Measurements from ENCODE around the gene IRAK1. TPM values are rescaled to one million over a fixed set of nuclear protein-coding genes. Genes with fewer than 3 reads are reported as not detected.

IRAK1 gene
- 37.0 TPM for total RNA-seq

DNA sequence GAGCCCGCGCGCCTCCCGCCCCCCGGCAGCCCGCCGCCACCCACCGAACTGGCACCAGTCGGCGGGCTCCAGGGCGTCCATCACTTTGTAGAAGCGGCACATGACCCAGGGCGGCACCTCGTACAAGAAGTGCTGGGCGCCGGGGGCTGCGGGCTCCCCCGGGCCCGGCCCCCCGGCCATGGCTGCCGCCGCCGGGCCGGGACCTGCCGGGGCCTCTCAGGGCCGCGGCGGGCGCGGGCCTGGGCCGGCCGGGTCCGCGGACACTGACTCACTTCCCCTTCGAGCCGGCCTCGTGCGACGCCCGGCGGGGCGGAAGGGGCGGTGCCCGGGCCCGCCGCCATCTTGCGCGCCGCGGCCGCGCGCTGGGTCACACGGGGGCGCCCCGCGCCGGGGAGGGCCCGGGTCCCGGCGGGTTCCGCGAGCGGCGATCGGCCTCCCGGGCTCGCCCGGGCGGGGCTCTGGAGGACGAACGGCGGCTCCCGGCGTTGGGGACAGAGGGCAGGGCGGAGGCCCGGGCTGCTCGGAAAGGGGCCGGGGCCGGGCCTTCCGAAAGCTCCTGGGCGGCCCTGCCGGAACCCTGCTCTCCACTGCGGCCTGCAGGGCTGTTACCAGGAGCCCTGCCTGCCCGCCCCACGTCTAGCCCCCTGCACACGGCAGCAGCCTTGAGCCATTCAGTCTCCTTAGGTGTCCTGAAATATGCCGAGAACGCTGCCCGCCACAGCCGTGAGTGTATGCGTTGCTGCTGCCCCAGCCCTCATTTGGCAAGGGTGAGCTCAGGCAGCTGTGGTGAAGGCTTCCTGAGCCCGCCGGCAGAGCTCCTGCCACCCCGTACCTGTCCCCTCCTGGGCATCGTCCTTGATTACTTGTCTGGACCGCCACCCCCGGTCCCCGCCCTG is at the start of gene IRAK1:
Gene IRAK1 (minus strand): TSS at position 270 of the 896 bp plus-strand sequence. CDS start 90 bp downstream, at position 180.
- no peaks in the 10 kb centered on the region for H3K9me3 ChIP-seq (ENCODE audit: low read depth, low read length)
- no peaks in the 10 kb centered on the region for H3K27me3 ChIP-seq (ENCODE audit: insufficient read depth, low read length)
- H3K4me3 ChIP-seq (ENCODE audit: low read length), result peak within 1 kb of the TSS; percentile 48
- H3K4me1 ChIP-seq (ENCODE audit: insufficient read depth, low read length), result peaks cover 27% of the 10 kb centered on the region

DNA sequence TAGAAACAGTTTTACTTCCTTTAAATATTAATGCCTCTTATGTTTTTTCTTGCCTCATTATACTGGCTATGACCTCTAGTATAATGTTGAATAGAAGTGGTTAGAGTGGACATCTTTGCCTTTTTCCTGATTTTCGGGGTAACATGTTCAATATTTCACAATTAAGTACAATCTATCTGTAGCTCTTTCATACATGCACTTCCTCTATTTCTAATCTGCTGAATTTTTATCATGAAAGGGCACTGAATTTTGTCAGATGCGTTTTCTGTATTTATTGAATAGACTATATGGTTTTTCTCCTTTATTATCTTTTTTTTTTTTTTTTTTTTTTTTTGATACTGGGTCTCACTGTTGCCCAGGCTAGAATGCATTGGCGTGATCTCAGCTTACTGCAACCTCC is 48.9 kb upstream of the IRAK1 start:
- no peaks in the 10 kb centered on the region for H3K9me3 ChIP-seq (ENCODE audit: low read depth, low read length)
- H3K4me1 ChIP-seq (ENCODE audit: insufficient read depth, low read length), result peaks cover 31% of the 10 kb centered on the region
- no peaks in the 10 kb centered on the region for H3K27me3 ChIP-seq (ENCODE audit: insufficient read depth, low read length)
- no peak overlapping the region for H3K4me3 ChIP-seq (ENCODE audit: low read length)

DNA sequence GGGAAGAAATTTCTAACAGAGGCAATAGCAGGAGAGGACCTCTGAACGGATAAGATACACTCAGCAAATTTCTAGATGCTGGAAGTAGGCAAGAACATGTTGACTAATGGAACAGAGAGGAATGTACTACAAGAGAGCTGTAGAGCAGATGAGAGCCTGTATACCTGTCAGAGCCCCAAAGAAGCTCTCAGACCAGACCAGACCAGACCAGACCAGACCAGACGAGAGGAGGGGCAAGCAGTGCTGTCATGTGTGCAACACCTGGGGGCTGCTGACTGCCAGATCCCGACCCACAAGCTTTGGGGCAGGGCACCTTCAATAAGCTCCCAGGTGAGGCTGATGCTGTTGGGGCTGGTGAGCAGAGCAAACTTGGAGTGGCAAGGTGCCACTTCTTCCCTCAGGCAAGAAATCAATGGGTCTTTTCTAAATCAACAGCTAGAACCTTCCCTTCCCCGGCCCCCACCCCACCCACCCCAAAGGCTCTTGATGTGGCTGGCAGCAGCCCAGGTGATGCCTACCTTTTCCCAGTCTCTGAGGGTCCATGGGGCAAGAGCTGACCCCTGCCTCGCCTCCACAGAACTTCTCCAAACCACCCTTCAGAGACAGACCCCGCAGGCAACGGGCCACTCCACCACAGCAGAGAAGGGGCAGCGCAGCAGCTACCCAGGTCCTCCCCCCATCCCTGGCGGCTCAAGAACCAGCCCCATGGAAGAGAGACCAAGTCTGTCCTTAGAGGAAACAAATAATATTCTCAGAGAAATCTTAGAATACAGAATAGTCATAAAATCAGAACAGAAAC is 45.1 kb upstream of the IRAK1 start:
- H3K27me3 ChIP-seq (ENCODE audit: insufficient read depth, low read length), result no peaks in the 10 kb centered on the region
- H3K4me3 ChIP-seq (ENCODE audit: low read length), result no peak overlapping the region
- no peaks in the 10 kb centered on the region for H3K9me3 ChIP-seq (ENCODE audit: low read depth, low read length)
- H3K4me1 ChIP-seq (ENCODE audit: insufficient read depth, low read length), result peaks cover 46% of the 10 kb centered on the region

DNA sequence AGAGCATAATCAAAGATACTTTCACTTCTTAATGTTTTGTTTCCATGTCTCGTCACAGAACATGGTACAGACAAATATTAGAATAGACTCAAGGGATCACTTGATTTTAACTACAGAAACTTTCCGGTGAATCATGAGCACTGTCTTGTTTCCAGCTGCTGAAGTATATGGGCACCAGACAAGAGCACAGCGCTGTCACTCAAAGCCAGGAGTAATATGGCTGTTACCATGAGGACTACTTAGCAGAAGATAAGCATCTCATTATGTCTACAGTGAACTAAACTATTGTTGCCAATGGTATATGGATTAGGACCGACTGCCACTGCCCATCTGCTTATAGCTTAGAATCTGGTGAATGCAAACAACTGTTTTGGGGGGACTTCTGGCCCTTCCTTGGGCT is 43.5 kb upstream of the IRAK1 start:
- peaks cover 44% of the 10 kb centered on the region for H3K4me1 ChIP-seq (ENCODE audit: insufficient read depth, low read length)
- H3K9me3 ChIP-seq (ENCODE audit: low read depth, low read length), result no peaks in the 10 kb centered on the region
- H3K27me3 ChIP-seq (ENCODE audit: insufficient read depth, low read length), result no peaks in the 10 kb centered on the region
- H3K4me3 ChIP-seq (ENCODE audit: low read length), result no peak overlapping the region

DNA sequence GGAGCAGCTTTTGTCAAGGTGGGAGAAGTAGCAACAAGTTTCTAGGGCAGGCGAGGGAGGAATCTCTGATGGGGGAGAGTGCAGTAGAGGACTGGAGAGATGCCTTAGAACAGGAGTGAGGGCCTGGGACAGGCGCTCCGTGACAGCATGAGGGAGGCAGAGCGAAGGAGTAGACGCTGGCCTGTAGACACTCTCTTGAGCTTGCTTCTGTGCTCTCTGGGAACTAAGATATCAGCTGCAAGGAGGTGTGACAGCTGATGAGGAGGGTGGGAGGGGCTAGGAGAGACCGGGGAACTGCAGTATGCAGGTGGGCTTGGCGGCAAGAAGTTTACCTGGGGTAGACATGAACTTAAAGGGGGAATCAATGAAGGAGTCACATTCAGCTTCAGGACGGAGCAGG is 42.1 kb upstream of the IRAK1 start:
- peaks cover 45% of the 10 kb centered on the region for H3K4me1 ChIP-seq (ENCODE audit: insufficient read depth, low read length)
- H3K27me3 ChIP-seq (ENCODE audit: insufficient read depth, low read length), result no peaks in the 10 kb centered on the region
- H3K9me3 ChIP-seq (ENCODE audit: low read depth, low read length), result no peaks in the 10 kb centered on the region
- H3K4me3 ChIP-seq (ENCODE audit: low read length), result no peak overlapping the region

DNA sequence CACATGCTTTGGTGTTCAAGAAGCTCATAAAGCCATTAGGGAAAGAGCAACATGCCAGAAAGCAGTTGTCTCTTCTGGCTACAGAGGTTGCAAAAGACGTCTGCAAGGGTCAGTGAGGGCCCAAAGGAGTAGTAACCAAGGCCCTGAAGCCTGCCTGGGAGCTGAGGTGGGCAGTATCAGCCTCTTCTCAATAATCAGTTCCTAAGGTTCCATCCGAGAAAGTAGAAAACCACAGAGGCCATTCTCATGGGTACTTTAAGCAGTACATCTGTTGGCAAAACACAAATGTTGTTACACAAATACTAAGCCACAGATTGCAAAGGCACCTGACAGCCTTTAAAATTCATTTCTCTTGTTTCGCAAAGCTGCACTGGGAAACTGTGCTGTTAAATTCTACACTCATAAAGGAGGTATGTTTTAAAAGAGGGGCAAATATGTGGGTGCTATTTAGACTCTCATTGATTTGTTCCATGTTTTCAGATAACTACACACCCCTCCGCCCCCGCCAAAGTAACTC is 40.1 kb upstream of the IRAK1 start:
- H3K4me3 ChIP-seq (ENCODE audit: low read length), result no peak overlapping the region
- no peaks in the 10 kb centered on the region for H3K27me3 ChIP-seq (ENCODE audit: insufficient read depth, low read length)
- no peaks in the 10 kb centered on the region for H3K9me3 ChIP-seq (ENCODE audit: low read depth, low read length)
- peaks cover 48% of the 10 kb centered on the region for H3K4me1 ChIP-seq (ENCODE audit: insufficient read depth, low read length)

DNA sequence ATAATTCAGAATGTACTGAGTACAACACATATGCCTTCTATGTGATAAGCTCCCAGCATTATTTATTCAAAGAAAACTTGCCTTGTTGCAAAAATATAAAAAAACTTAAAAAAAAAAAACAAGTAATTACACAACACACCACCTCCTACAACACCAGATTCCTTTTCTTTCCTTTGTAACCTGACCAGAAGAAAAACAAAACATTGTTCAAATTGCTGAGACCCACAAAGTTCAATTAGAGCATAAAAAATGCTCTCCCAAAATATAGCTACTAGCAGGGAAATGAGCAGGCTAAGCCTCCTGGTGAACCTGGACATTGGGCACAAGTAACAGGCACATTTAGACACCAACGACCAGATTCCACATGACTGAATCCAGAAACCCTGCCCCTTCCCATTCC is 39.5 kb upstream of the IRAK1 start:
- H3K9me3 ChIP-seq (ENCODE audit: low read depth, low read length), result no peaks in the 10 kb centered on the region
- H3K4me1 ChIP-seq (ENCODE audit: insufficient read depth, low read length), result peaks cover 43% of the 10 kb centered on the region
- no peaks in the 10 kb centered on the region for H3K27me3 ChIP-seq (ENCODE audit: insufficient read depth, low read length)
- H3K4me3 ChIP-seq (ENCODE audit: low read length), result no peak overlapping the region

DNA sequence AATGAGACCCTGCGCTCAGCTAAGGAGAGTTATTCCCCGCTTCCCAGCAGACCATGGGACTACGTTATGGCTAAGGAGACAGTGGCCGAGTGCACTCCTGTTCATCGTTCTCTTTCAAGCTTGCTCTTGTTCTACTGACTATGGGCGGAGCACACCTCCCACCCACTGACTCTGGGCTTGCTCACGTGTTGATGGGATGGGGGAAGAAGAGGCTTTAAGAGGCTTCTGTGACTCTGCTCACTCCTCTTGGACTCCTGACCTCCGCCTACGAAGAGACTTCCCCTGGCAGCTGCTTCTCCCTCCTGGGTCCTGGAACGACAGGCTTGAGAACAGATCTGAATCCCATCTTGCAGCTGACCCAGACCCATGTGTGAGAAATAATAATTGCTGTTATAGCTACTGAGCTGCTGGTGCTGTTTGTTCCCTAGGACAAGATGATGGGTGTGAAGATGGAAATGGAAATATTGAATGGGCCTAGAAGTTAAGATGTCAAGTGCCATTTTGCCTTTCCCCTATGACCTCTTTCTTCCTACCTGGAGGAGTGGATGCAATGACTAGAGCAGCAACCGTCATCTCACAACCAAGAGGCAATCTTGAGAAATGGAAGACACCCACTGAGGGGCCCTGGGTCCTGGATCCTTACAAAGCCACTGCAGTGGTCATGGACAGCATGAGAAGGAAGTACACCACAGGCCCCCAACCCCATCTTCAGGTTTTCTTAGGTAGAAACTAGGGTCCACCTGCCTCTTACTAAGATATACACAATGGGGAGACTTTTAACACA is 38.7 kb upstream of the IRAK1 start:
- Histone ChIP-seq H3K27me3 (ENCODE audit: insufficient read depth, low read length) (no peaks in the 10 kb centered on the region), H3K4me3 (ENCODE audit: low read length) (no peak overlapping the region), H3K4me1 (ENCODE audit: insufficient read depth, low read length) (peaks cover 37% of the 10 kb centered on the region)

DNA sequence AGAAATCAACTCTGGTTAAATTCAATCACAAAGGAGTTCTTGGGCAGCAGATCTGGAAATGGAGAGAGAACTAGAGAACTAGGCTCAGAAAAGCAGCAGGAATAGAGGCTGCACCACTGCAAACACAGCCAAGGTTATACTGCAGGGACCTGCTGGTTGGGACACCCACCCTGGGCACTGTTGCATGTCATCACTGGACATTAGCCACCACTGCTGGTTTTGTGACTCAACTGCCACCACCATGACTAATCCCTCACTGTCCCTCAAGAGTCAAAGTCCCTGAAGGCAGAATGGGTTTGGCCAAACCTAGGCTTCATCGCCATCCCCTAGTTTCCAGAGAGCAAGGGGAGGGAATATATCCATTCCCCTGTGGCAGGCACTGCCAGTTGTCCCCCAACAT is 38.1 kb upstream of the IRAK1 start:
- Histone ChIP-seq H3K9me3 (ENCODE audit: low read depth, low read length) (no peaks in the 10 kb centered on the region), H3K27me3 (ENCODE audit: insufficient read depth, low read length) (no peaks in the 10 kb centered on the region), H3K4me3 (ENCODE audit: low read length) (no peak overlapping the region), H3K4me1 (ENCODE audit: insufficient read depth, low read length) (peaks cover 37% of the 10 kb centered on the region)

More for the DNA sequence above, 38.7 kb upstream of the IRAK1 start:
- no peaks in the 10 kb centered on the region for H3K9me3 ChIP-seq (ENCODE audit: low read depth, low read length)

DNA sequence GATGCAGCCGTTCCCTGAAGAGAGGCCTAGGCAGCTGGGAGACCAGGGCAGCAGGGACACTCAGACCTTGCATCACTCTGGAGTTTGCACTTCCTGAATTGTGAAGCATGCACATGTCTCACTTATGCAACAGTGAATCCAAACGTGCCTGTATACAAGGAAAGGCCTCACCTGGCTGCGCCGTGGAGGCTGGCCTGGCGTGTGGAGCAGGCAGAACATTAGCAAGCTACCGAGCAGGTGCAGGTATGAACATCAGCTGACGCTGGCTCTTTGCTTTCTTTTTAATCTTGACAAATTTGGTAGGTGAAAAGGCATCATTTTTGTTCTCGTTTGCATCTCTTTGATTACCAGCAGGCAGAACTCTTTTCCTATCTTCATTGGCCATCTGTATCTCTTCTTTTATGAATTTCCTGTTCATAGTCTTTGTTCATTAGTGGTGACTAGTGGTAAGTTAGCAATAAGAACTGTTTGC is 37.1 kb upstream of the IRAK1 start:
- H3K27me3 ChIP-seq (ENCODE audit: insufficient read depth, low read length), result no peaks in the 10 kb centered on the region
- no peak overlapping the region for H3K4me3 ChIP-seq (ENCODE audit: low read length)
- peaks cover 36% of the 10 kb centered on the region for H3K4me1 ChIP-seq (ENCODE audit: insufficient read depth, low read length)
- H3K9me3 ChIP-seq (ENCODE audit: low read depth, low read length), result no peaks in the 10 kb centered on the region

DNA sequence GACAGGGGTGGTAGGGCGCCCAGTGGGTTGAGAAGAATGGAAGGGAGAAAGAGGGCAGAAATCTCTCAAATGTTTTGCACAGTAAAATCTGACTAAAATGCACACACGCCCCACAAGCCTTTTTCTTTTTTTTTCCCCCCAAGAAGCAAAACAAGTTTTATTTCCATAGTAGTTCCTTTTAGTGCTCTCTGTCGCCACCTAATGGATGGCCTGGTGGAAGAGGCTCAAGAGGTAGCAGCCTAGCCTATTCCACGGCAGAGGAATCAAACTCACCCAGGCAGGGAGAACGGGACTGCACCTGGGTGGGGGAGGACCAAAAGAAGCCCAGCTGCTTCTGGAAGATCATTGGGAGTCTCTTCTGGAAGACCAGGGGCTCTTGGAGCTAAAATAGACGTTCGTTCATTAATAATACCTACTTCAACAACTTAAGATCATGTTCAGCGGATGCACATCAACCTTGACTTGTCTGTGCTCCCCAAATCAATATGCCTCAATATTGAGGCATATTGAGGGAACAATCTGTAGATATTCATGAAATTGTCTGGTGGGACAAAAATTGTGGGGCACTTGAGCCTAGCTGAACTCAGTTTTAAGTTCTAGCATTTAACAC is 31.6 kb upstream of the IRAK1 start:
- Histone ChIP-seq H3K9me3 (ENCODE audit: low read depth, low read length) (no peaks in the 10 kb centered on the region), H3K27me3 (ENCODE audit: insufficient read depth, low read length) (no peaks in the 10 kb centered on the region), H3K4me3 (ENCODE audit: low read length) (no peak overlapping the region), H3K4me1 (ENCODE audit: insufficient read depth, low read length) (peaks cover 4% of the 10 kb centered on the region)

DNA sequence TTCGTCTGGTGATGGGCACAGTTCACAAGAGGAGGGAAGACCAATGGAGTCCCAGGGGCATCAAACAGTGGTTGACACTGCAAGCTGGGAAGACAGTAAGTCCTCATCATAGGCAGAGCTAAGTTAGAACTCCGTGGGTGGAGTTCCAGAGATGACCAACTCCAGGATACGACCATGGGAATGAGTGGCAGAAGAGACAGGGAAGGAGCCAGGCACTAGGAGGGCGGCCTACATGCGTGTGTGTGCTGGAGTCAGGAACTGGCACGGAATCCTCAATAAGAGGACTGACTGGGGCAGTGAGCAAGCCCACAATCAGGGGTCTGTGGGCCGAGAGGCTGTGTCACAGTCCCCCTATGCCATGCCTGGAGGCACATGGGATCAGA is 30.4 kb upstream of the IRAK1 start:
- Histone ChIP-seq H3K9me3 (ENCODE audit: low read depth, low read length) (no peaks in the 10 kb centered on the region), H3K27me3 (ENCODE audit: insufficient read depth, low read length) (no peaks in the 10 kb centered on the region), H3K4me3 (ENCODE audit: low read length) (no peak overlapping the region), H3K4me1 (ENCODE audit: insufficient read depth, low read length) (peaks cover 4% of the 10 kb centered on the region)

DNA sequence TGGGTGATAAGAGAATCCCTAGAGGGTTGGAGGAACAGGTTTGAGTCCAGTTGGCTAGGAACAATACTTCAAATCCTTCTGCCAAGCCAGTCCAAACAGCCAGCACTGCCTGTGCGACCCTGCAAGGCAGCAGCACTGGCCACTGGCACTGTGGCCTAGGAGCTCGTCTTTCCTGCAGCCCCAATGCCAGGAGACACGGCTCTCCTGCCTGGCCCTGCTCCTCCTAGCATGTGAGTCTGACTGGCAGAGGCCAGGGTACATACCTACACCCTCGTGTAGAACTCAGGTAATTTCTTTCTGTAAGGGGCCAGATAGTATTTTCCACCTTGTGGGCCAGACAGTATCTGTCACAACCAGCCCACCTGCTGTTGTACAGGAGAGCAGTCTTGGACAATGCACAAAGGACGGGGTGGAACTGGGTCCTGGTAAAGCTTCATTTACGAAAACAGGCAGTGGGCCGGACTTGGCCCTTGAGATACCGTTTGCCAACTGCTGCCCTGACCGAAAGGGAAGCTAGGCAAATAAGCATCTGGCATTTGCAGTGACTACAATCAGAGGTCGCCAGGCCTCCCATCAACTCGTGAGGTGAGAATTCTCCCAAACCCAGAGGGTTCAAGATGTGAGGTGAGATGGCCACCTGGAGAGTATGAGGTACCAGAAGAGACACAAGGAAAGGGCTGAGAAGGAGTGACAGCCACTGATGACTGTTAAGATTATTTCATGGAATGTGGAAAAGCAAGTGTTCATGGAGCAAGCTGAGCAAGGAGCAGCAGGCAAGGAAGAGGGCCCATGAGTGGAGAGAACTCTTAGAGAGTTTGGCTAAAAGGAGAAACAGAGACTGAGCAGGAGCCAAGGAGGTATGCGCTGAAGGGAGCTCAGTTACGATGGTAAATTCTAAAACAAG is 29.8 kb upstream of the IRAK1 start:
- H3K9me3 ChIP-seq (ENCODE audit: low read depth, low read length), result no peaks in the 10 kb centered on the region
- peaks cover 4% of the 10 kb centered on the region for H3K4me1 ChIP-seq (ENCODE audit: insufficient read depth, low read length)
- H3K27me3 ChIP-seq (ENCODE audit: insufficient read depth, low read length), result no peaks in the 10 kb centered on the region
- H3K4me3 ChIP-seq (ENCODE audit: low read length), result no peak overlapping the region

Data from mononuclear cell (primary cell).